Kidney (tissue), 14 donors: ENCODE measurements around the gene KLF13. TPM values are rescaled to one million over a fixed set of nuclear protein-coding genes. Genes with fewer than 3 reads are reported as not detected.
A peak's percentile ranks its signal among the peaks of the same experiment; 100 is the strongest.

ENCODE experiments used
- DNase-seq, 5 donors: peaks; one replicate each; pipeline ENCODE4 v3.0.0-alpha.2; 2013 to 2020
- FAIRE-seq: peaks from 2 replicates; lab custom pipeline; 2012; peaks lifted over from hg19 to GRCh38; lab: Jason Lieb, UNC
- H3K27ac ChIP-seq, 2 donors: one replicate each; pipeline ENCODE4 v1.7.0; 2013; ENCODE audit warnings: low read depth in 2 of 2, low read length in 2 of 2, inconsistent platforms in 1 of 2
- H3K27me3 ChIP-seq: one replicate; pipeline ENCODE4 v1.7.1; 2013; ENCODE audit warnings: low read length, inconsistent platforms; ENCODE audit not compliant: control insufficient read depth, insufficient read depth
- H3K36me3 ChIP-seq, 3 donors: one replicate each; pipeline versions ENCODE4 v1.7.0 to v1.7.1; 2013; ENCODE audit warnings: low read length in 3 of 3, control low read depth in 1 of 3, inconsistent platforms in 1 of 3; ENCODE audit not compliant: insufficient read depth in 3 of 3, control insufficient read depth in 2 of 3
- H3K4me1 ChIP-seq, 3 donors: one replicate each; pipeline versions ENCODE4 v1.7.0 to v1.7.1; 2013; ENCODE audit warnings: low read length in 3 of 3, inconsistent platforms in 1 of 3, low read depth in 1 of 3; ENCODE audit not compliant: control insufficient read depth in 2 of 3, insufficient read depth in 2 of 3
- H3K4me3 ChIP-seq, 3 donors: one replicate each; pipeline versions ENCODE4 v1.7.0 to v1.8.1; 2013; ENCODE audit warnings: low read length in 3 of 3, control low read depth in 1 of 3, inconsistent platforms in 1 of 3
- H3K9ac ChIP-seq, 3 donors: one replicate each; pipeline versions ENCODE4 v1.7.0 to v1.7.1; 2013; ENCODE audit warnings: low read length in 3 of 3, control low read depth in 1 of 3, inconsistent platforms in 1 of 3
- H3K9me3 ChIP-seq, 3 donors: one replicate each; pipeline versions ENCODE4 v1.7.0 to v1.7.1; 2013; ENCODE audit warnings: low read length in 3 of 3, control low read depth in 1 of 3, inconsistent platforms in 1 of 3; ENCODE audit not compliant: control insufficient read depth in 2 of 3, insufficient read depth in 1 of 3
- intact Hi-C: fragments of 100-400 bp; cut with DNase I; formaldehyde crosslinking; loops from one replicate; pipeline ENCODE4 v1.11.1; 2022
- polyA plus RNA-seq: library from polyadenylated mRNA; stranded (reverse); fragments of 350-450 nt; fragmentation: Illumina TruSeq; extraction: RNeasy Lipid Tissue Mini Kit (QIAGEN cat#74804); gene quantifications from one replicate; pipeline ENCODE4 v1.2.3, GENCODE V29; 2014; ENCODE audit warnings: low read depth, low replicate concordance; ENCODE audit not compliant: insufficient read depth
- total RNA-seq: library from RNA; stranded (reverse); fragmentation: NEBNext Ultra II Directional; extraction: Animal tissue kit (Norgen Biotek cat#: 25700); gene quantifications from one replicate; pipeline ENCODE4 v1.2.1, GENCODE V29; 2021
- TF ChIP-seq, protein P1 (sequence below): IDR thresholded peaks from 3 replicates; pipeline ENCODE4 v1.5.1; 2012; ENCODE audit warnings: mild to moderate bottlenecking, moderate library complexity, borderline replicate concordance; ENCODE audit not compliant: insufficient read depth; ENCODE audit errors: extremely low read depth
- donor health status: control.
- donor health status: control.
- donor health status: control.
- donor health status: control.
- donor health status: control.
- donor health status: DM: yes; HTN: yes; CAD: no.
- donor health status: Normal renal cell carcinoma (clear cell type).

KLF13 gene
- total and polyA plus RNA-seq, 2 donors from 2014 or later: 55.5 to 123 TPM

DNA sequence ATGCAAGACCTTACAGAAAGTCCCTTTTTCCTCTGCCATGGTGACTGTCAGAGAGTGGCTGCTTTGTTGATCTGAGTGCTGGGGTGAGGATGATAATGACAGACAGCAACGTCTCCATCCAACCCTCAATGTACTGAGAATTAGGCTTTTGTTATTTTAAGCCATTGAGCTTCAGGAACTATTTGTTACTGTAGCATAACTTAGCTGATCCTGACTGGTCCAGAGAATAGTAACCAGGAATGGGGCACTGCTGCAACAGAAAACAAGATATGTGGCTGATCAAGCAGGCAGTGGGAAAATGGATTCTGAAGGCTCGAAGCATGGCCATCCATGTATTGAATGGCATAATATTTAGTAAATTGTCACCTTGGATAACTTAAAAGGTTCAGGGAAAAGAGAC is 5.2 kb upstream of the KLF13 start:
- FAIRE-seq (no peak), DNase-seq (no peak)
- no peaks in the 10 kb centered on the region for H3K36me3 ChIP-seq
- H3K4me3 ChIP-seq: no peak overlapping the region
- no peaks in the 10 kb centered on the region for H3K27me3 ChIP-seq
- intact Hi-C loops: no loop called here
- no peaks in the 10 kb centered on the region for H3K9me3 ChIP-seq
- no peak overlapping the region for H3K27ac ChIP-seq
- TF ChIP-seq, protein P1, sequence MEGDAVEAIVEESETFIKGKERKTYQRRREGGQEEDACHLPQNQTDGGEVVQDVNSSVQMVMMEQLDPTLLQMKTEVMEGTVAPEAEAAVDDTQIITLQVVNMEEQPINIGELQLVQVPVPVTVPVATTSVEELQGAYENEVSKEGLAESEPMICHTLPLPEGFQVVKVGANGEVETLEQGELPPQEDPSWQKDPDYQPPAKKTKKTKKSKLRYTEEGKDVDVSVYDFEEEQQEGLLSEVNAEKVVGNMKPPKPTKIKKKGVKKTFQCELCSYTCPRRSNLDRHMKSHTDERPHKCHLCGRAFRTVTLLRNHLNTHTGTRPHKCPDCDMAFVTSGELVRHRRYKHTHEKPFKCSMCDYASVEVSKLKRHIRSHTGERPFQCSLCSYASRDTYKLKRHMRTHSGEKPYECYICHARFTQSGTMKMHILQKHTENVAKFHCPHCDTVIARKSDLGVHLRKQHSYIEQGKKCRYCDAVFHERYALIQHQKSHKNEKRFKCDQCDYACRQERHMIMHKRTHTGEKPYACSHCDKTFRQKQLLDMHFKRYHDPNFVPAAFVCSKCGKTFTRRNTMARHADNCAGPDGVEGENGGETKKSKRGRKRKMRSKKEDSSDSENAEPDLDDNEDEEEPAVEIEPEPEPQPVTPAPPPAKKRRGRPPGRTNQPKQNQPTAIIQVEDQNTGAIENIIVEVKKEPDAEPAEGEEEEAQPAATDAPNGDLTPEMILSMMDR: no peak
- peaks cover 5 to 7% (median 6%) of the 10 kb centered on the region in 3 donors for H3K4me1 ChIP-seq
- H3K9ac ChIP-seq: no peak overlapping the region

DNA sequence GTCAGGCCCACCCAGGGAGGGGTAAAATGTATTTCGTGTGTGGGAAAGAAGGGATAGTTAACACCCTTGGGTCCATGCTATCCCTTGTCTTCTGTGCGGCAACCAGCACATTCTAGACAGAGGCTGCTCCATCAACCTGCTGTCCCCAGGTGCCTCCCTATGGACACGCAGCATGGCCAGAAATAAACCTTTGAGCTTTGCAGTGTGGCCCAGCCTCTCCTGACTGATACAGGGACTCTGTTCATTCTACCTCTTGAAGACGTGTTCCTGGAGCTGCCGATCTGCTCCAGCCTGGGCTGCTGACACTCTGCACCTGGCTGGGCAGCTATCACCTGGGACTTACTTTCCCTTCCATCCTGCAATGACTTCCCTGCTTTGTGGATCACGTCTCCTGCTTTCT is 4.1 kb upstream of the KLF13 start:
- Histone ChIP-seq H3K36me3 (no peaks in the 10 kb centered on the region), H3K9me3 (no peaks in the 10 kb centered on the region), H3K9ac (no peak overlapping the region), H3K27me3 (no peaks in the 10 kb centered on the region), H3K4me1 (peaks cover 5 to 7% (median 6%) of the 10 kb centered on the region in 3 donors), H3K27ac (no peak overlapping the region), H3K4me3 (no peak overlapping the region)
- FAIRE-seq (no peak), DNase-seq (peak in 1 of 5 donors; percentile 10)
- TF ChIP-seq, protein P1: no peak
- intact Hi-C loops: no loop called here

DNA sequence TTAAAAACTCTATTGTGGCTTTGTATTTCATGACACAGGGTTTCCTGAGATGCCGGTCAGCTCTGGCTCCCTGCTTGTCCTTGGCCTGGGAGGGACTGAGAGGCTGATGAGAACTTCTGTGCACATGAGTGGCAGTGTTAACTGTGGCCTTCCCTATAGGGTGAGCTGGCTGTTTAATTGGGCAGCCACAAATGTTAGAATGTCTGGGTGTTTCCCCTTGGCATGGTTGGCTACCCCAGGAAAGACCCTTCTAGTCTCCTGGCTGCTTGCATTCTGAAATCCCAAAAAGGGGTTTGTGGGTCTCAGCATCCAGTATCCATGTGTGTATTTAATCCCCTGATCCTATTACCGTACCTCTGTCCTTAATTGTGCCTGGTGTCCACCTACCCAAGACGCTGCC is 3.0 kb upstream of the KLF13 start:
- FAIRE-seq: no peak
- intact Hi-C loops: no loop called here
- no peaks in the 10 kb centered on the region for H3K9me3 ChIP-seq
- H3K36me3 ChIP-seq: no peaks in the 10 kb centered on the region
- no peak overlapping the region for H3K9ac ChIP-seq
- TF ChIP-seq, protein P1: no peak
- peak in 1 of 5 donors; percentile 46 for DNase-seq
- H3K4me1 ChIP-seq: peaks cover 5 to 7% (median 6%) of the 10 kb centered on the region in 3 donors
- H3K27me3 ChIP-seq: no peaks in the 10 kb centered on the region
- no peak overlapping the region for H3K27ac ChIP-seq
- H3K4me3 ChIP-seq: no peak overlapping the region

DNA sequence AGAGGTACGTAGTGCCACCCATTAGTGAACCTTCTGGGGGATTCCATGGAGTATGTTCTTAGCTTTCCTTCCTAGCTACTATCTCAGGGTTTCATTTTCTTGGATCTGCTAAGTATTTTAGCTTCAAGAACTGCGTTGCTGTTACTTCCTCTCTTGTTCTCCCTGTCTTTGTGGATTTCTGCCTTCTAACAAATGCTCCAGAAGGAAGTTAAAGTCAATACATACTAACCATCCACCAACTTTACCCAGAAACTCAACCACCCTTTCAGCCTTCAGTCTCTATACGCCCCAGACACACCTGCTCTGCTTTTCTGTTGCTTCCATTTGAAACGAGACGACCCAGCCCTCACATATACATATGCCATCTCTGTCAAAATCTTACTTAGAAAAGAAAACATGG is 2.4 kb upstream of the KLF13 start:
- H3K27ac ChIP-seq: no peak overlapping the region
- TF ChIP-seq, protein P1: no peak
- DNase-seq: no peak
- H3K36me3 ChIP-seq: no peaks in the 10 kb centered on the region
- peaks cover 5 to 7% (median 6%) of the 10 kb centered on the region in 3 donors for H3K4me1 ChIP-seq
- peak overlapping the region in 1 of 3 donors; percentile 19 for H3K9ac ChIP-seq
- H3K27me3 ChIP-seq: no peaks in the 10 kb centered on the region
- no peaks in the 10 kb centered on the region for H3K9me3 ChIP-seq
- no peak overlapping the region for H3K4me3 ChIP-seq
- intact Hi-C loops: no loop called here
- no peak for FAIRE-seq
